ENCODE data around the gene GDF15. TPM values are rescaled to one million over a fixed set of nuclear protein-coding genes. Genes with fewer than 3 reads are reported as not detected.
A peak's percentile ranks its signal among the peaks of the same experiment; 100 is the strongest.

The GDF15 gene
- total and polyA plus RNA-seq, 2 donors (not counting 1 experiment from before 2014, with no cell fraction given) = 0.19 TPM; not detected in 1

DNA sequence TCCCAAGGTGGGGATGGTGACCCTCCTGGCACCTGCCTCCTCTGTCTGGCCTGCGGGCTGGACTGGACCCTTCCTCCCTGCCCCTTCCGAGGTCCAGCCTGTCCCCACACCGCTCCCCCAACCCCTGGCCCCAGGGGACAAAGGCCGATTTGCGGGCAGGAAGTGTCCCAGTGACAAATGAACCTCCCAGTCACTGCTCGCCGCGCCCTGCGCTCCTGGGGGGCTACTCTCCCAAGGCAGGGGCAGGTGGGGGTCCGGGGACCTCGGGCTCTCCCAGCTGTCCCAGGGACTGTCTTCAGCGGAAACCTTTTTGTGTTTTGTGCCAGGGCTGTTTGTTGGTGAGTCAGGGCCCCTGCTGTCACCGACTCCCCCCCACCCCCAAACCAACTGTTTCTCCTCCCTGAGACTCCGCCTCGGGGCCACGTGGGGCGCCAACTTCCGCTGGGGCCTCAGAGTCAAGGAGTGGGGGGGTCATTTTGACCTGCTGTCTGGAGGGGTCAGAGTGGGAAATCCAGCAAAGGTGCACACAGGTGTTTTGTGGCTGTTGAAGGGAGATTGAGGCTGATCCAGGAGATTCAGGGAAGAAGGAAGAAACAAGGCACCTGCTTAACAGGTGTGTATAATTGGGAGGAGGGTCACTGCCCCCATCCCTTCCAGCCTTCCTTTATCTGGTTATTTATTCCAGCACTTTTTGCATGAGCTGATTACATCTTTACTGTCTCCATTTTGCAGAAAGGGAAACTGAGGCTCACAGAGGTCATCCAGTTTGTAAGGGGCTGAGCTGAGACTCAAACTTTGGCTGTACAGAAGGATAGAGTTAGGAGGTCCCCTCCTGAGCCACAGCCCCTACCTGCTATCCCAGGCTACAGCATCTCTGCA lies 44.7 kb upstream of the GDF15 start:
- H3K79me2 ChIP-seq (ENCODE audit: control insufficient read depth, insufficient read depth, low read length) = peaks cover 3% of the 10 kb centered on the region
- no peaks in the 10 kb centered on the region for H3K36me3 ChIP-seq (replicated peaks in 1 of 2; ENCODE audit: control extremely low read depth in 1 of 2, control insufficient read depth in 1 of 2, extremely low read depth in 1 of 2, insufficient read depth in 2 of 2, low read length in 1 of 2)
- peak overlapping the region; percentile 91 for H2AFZ ChIP-seq (ENCODE audit: insufficient read depth, low read depth, low read length, poor library complexity, severe bottlenecking)
- Mint-ChIP-seq H3K4me3 (peak overlapping the region; percentile 79), H3K27me3 (peaks cover under 1% of the 10 kb centered on the region), H3K4me1 (peaks cover 13% of the 10 kb centered on the region), H3K9me3 (ENCODE audit: insufficient read depth) (no peaks in the 10 kb centered on the region), H3K27ac (peak overlapping the region; percentile 48)
- no peaks in the 10 kb centered on the region for H3K27me3 ChIP-seq (replicated peaks in 1 of 4; ENCODE audit: control extremely low read depth in 1 of 4, control insufficient read depth in 3 of 4, insufficient read depth in 4 of 4, low read length in 3 of 4)
- intact Hi-C loops (cut with micrococcal nuclease) = loop anchor here (2.0 kb wide), 1 partner anchor 18 kb away; the partner anchor contains the start of gene LSM4
- H3K4me2 ChIP-seq (replicated peaks; ENCODE audit: low read depth, low read length, poor library complexity, severe bottlenecking) = peak overlapping the region; percentile 89
- H4K20me1 ChIP-seq (ENCODE audit: control insufficient read depth, insufficient read depth, low read length, poor library complexity, severe bottlenecking) = peaks cover 12% of the 10 kb centered on the region
- ChIA-PET CTCF (interaction anchor here (1.1 to 1.7 kb wide), 4 partner anchors 12 to 133 kb away, joined by 3 to 5 read pairs (median 4); no protein-coding TSS in a partner anchor), POLR2A (interaction anchor here (0.6 kb wide), 1 partner anchor 13 kb away, joined by 3 read pairs; no protein-coding TSS in a partner anchor)
- H3K9ac ChIP-seq (ENCODE audit: low read length) = peak overlapping the region; percentile 88
- H3K4me1 ChIP-seq (ENCODE audit: control insufficient read depth in 2 of 2, insufficient read depth in 2 of 2, low read length in 2 of 2) = peaks cover 13 to 18% of the 10 kb centered on the region in 2 donors
- peak; percentile 71 for ATAC-seq (ENCODE audit: low read depth)
- WGBS (ENCODE audit: insufficient coverage) = 1% methylated on average over 11 of the region's 18 CpGs
- TF ChIP-seq EZH2 (IDR thresholded peaks at IDR 0.05; ENCODE audit: borderline replicate concordance, insufficient read depth, low read depth, low read length, poor library complexity, severe bottlenecking) = no peak
- TF ChIP-seq, protein P1, sequence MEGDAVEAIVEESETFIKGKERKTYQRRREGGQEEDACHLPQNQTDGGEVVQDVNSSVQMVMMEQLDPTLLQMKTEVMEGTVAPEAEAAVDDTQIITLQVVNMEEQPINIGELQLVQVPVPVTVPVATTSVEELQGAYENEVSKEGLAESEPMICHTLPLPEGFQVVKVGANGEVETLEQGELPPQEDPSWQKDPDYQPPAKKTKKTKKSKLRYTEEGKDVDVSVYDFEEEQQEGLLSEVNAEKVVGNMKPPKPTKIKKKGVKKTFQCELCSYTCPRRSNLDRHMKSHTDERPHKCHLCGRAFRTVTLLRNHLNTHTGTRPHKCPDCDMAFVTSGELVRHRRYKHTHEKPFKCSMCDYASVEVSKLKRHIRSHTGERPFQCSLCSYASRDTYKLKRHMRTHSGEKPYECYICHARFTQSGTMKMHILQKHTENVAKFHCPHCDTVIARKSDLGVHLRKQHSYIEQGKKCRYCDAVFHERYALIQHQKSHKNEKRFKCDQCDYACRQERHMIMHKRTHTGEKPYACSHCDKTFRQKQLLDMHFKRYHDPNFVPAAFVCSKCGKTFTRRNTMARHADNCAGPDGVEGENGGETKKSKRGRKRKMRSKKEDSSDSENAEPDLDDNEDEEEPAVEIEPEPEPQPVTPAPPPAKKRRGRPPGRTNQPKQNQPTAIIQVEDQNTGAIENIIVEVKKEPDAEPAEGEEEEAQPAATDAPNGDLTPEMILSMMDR (IDR thresholded peaks at IDR 0.05) = no peak
- DNase-seq = peak; percentile 66
- peak overlapping the region; percentile 41 to 88 (median 81) for H3K4me3 ChIP-seq (ENCODE audit: control extremely low read depth in 1 of 5, extremely low read depth in 1 of 5, insufficient read depth in 1 of 5, low read depth in 2 of 5, low read length in 4 of 5)
- no peaks in the 10 kb centered on the region for H3K9me3 ChIP-seq (ENCODE audit: control extremely low read depth in 1 of 3, control insufficient read depth in 2 of 3, insufficient read depth in 1 of 3, low read length in 2 of 3)
- H3K27ac ChIP-seq (ENCODE audit: low read length in 2 of 2) = peak overlapping the region; percentile 52 to 70
